NCI-H82 treated with DMSO at 0.1 percent for 48 hours (cell line): ENCODE results near the gene MAP3K9.
A peak's percentile ranks its signal among the peaks of the same experiment; 100 is the strongest.

ENCODE experiments used
- DNase-seq: peaks from one replicate; lab custom pipeline; 2025; ENCODE audit not compliant: unreplicated experiment; lab: John Stamatoyannopoulos, UW

Gene MAP3K9

DNA sequence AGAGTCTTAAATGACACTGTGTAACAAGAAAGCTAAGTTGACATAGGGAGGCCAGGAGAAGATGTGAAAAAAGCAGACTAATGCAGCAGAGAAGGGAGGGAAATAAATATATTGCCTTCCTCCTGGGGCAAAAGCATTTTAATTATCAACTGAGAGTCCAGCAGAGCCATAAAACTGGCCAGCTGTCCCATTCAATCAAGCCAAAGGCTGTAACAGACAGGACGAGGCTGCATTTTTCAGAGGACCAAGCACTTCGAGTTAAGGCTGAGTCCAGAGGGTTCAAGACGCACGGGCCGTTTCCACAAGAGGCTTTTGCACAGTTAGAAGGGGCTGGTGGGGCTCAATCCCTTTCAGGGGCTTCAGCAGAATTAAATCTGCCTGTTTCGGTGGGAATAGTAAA, 20.4 kb downstream of the MAP3K9 start:
- no peak for DNase-seq

DNA sequence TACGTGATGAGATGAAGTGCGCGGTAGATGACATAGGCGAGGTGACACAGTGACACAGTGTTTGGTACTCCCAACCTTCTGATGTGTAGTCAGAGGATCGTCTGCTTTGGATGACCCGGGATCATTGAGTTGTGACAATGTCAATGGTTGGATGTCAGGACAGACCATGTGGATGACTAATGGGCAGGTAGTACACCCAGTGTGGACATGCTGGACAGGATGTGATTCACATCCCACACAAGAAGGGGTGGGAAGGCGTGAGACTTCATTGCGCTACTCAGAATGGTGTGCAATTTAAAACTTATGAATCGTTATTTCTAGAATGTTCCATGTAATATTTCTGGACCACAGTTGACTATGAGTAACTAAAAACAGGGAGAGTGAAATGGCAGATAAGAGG, 23.8 kb downstream of the MAP3K9 start:
- no peak for DNase-seq

DNA sequence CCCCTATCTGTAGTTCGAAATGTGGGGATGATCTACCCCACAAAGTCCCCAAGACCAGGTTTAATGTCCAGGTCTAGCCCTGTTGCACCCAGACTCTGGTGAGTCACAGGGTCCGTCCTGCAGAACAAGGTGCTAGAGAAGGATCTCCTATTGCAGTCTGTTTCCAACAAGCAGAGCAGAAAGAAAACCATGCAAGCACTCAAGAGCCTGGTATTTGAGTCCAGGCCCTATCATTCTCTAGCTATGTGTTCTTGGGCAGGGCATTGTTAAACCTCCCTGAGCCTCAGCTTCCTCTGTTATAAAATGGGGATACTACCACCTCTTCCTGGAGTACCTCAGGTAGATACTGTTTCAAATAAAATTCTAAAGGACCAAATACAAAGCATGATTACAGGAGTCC, 24.4 kb downstream of the MAP3K9 start:
- no peak for DNase-seq

DNA sequence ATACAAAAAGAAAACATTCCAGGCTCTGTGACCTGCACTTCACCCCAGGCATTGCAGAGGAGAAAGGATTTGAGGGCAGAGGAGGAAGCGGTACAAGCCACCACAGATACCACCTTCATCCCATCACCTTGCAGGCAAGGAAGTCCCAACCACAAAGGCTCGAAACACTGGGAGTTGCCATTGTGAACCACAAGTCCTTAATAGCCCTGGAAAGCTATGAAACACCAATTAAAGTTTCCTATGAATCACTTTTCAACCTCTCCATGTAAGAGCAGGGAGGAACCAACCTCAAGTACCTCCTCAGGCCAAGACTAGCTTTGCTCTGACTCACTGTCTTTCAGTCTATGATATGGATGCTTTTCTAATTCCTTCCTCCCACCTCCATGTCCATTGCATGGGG, 27.0 kb downstream of the MAP3K9 start:
- no peak for DNase-seq

DNA sequence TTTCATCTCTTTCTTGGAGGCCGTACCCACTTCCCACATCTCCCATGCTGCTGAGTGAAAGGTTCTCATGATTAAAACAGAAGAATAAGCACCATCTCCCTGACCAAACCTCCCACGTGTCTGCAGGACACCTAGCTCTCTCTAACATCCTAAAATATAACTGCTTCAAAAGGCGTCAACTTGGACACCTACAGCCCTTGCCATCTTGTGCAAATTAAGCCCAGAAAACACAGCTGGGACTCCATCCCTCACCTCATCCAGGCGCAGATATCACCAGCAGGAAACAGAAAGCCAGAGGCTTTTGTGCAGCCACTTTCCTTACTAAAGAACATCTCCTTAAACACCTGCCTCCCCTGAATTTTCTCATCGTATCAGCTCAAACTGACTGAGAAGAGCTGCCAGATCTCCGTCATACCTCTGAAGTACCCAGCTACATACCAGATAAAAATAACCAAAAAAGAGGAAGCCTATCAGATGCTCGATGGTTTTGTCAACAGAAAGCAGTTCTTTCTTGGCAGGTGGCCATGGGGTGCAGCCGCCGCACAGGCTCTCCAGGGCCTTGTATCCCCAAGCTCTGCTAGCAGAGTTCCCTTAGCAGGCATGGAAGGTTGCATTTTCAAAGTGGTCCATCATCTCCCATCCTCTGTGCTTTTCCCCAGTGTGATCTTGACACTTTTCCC, 28.8 kb downstream of the MAP3K9 start:
- no peak for DNase-seq

DNA sequence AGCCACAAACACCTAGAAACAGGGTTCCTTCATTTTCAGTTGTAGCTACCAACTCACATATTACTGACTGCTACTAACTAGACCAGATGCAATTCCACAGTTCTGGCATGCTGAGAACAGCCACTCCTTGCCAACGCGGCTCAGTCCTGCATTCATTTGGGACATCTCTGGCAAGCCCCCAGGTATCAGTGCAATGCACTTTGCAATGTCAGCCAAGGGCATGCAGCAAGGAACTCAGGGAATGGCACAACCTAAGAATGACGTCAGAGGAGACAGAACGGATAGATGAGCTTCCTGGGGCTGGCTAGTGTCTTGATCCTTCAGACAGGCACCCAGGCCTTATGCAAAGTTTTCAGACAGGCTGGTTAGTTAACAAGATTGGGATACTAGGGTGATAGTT, 29.6 kb downstream of the MAP3K9 start:
- DNase-seq: no peak

DNA sequence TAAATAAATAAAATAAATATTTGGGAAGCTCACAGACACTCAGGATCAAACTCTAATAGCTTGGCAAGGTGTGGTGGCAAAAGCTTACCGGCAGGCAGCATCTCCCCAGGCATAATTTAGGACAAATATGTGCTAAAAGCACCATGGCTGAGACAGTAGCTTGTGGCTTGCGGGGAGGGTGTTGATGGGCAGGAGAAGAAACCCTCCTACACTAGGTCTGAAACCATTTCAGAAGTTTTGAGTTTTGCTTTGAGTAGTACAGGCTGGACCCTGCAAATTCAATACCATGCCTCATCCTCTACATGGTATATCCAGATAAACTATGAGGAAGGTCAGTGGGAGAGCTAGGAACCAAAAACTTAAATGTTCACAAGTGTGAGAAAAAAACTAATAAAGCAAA, 33.1 kb downstream of the MAP3K9 start:
- no peak for DNase-seq

DNA sequence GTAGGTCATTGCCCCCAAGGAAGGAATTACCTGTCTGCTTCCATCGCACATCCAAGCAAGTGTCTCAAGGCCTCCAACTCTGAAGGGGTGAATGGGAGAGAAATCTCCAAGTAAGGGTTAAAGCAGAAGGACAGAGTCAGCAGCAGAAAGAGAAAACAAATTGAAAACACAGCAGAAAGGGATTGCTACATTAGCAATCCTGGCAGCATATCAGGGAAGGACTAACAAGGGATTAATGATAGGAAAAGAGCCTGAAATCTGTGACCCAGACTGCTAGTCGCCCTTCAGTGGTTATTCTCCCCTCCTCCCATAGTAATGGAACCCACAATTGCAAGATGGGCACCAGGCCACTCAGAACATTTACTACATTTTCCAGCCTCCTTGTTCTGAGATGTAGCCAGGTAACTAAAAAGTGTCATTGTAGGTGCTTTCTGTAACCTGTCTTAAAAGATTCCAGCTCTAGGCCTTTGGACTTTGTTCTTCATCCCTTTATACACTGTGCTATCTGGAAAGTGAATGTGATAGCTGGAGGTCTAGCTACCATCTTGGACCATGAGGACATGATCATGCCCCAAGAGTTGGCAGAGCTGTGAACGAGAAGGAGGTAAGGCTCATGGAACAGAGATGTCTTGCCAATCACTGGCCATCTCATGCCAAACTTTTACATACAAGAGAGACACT, 36.0 kb downstream of the MAP3K9 start:
- DNase-seq: no peak

DNA sequence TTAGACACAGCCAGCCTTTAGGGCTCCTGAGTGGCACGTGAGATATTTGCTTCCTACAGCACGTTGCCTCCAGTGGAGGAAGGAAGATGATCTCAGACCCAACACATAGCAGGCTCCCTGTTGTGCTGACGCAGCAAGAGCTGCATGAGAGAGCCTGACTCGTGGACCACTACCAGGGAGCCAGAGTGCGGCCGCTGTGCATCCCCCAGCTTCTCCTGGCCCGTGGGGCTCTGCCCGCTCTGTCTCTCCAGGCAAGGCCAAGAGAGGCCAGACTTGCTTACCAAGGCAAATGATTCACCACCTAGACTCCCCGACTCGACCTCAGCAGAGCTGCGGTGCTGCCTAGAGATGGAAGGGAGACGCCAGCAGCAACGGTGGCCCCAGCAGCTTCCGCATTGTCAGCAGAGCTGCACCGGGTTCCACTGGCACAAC, 37.5 kb downstream of the MAP3K9 start:
- no peak for DNase-seq

DNA sequence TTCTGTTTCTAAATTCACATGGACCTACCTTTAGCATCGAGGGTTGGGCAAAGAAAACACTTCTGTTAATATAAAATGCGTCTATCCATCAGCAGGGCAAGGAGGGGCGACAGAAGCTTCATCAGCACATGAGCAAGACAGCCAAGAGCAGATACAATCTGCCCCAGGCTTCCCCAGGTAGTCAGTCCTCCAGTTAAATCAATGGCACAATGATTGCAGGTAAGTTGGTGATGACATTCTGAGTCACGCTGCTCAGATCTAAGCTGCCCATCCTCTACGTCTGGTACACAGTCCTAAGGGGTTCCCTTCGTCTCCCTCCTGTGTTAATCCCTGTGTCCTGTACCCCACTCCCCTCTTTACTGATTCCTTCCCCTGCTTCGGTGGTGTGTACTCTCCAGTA, 38.8 kb downstream of the MAP3K9 start:
- DNase-seq: no peak

DNA sequence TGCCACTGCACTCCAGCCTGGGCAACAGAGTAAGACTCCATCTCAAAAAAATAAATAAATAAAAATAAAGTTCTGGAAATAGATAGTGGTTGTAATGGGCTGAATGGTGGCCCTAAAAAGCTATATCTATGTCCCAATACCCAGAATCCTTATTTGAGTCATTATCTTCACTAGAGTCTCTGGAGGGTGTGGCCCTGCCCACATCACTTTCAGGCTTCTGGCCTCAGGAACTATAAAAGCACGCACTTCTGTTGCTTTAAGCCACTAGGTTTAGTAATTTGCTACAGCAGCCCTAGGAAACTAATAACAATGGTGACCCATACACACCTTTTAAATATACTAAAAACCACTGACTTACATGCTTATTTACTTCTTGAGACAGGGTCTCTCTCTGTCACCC, 49.9 kb downstream of the MAP3K9 start:
- no peak for DNase-seq

DNA sequence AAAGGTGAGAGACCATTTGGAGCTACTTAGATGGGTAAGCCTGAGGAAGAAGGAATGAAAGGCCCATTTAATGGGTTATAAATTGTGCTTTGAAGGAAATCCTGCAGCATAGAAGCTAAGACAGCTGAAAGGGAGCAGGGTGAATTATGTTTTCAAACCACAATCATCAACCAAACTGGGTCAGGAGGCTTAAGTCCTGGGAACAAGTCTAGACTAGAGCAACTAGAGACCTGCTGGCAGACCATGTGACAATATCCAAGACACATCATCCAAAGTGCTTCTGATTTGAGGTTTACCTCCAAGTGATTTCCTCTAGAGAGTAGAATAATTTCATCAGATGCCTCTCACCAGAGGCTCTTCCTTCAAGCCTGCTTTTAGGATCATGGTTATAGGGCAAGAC, 53.7 kb downstream of the MAP3K9 start:
- no peak for DNase-seq

DNA sequence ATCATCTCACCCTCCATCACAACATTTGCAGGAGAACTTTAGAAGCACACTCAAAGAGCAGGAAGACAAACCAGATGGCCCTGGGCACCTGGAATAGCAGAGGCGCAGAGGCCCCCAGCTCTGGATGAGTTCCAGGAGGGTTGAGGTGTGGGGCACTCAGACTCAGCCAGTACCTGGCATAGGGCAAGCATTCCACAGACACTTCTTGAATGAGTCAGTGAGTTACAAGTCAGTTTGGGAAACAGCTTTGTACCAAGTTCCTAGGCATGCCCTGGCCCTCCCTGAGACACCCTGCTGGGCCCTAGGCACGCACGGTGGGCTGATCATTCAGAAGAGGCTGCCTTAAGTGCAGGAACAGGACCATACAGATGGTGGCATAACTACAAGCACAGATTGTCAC, 54.3 kb downstream of the MAP3K9 start:
- no peak for DNase-seq

DNA sequence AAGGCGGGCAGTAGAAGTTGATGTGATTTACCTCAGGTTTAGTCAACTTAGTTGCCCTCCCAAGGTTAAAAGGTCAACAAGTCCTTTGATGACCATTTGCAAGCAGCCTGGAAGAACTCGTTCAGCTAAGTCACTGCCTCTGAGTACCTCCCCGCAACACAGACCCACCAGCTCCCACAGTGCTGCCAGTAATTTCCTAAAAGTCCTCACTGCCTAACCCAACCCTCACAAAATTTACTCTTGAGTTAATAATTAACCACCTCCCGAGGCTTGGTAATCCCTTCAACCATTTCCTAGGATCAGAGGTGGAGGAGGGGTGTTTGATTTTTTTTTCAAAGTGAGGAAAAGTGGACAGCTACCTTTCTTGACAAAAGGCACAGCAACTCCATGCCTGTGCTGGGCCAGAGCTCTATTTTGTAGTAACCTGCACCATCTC, 55.8 kb downstream of the MAP3K9 start:
- no peak for DNase-seq

DNA sequence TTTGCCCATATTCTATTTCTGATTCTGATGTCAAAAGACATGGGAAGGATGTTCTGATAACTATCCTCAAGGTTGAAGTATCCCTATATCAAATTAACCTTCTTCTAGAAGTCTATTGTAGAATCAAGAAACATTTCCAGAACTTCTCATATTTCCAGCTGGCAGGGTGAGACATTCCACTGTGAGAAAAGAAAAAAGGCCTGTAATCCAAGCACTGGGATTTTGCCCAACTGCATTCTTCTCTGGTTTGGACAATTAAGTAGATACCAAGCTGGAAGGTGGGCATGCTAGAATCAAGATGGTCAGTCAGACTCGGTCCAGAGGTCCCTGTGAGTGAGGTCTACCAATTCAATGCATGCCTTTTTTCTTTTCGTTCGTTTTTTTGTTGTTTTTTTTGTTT, 60.9 kb downstream of the MAP3K9 start:
- no peak for DNase-seq

DNA sequence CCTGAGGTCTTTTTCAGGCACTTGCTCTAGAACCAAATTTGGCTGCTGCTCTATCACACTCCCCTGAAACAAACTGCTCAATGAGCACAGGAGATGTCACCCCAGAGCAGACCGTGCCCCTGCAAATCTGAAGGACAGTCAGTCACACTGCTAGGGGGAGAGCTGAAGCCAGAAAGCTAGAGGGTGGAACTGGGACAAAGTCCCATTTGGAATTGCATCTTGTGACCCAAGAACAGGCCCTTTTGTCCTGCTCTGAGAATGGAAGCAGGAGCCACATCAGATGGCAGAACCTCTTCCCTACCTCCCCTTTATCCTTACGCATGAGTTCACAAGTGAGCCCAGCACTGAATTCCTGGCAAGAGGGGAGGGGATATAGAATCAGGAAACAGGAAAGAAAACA, 64.7 kb downstream of the MAP3K9 start:
- DNase-seq: no peak

DNA sequence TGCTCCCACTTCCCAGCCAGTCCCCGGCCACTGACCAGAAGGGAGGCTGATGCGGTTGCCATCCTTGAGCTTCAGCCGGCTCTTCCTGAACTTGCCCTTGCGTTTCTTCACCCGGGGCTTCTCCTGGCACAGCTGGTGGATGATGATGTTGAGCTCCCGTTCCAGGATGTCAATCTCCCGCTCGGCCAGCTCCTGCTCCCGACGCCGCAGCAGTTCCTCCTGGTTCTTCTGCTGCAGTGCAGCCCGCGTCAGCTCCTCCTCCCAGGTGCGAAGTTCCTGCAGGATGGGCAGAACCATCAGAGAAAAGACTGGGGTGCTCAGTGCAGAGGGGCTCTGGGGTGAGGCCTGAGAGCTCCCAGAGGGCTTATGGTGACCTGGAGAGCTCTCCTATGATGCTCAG, 67.0 kb downstream of the MAP3K9 start:
- no peak for DNase-seq

DNA sequence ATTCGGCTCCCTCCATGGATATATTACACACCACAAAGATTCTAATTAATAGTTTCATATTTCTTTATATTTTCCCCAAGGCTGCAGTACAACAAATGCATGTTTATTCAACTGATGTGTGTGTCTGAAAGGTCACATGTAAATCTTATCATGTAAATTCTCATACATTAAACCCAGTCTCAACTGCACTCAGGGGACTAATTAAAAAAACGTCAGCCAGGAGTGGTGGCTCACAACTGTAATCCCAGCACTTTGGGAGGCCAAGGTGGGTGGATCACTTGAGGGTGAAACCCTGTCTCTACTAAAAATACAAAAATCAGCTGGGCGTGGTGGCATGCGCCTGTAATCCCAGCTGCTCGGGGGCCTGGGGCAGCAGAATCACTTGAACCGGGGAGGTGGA, 67.8 kb downstream of the MAP3K9 start:
- DNase-seq: no peak

DNA sequence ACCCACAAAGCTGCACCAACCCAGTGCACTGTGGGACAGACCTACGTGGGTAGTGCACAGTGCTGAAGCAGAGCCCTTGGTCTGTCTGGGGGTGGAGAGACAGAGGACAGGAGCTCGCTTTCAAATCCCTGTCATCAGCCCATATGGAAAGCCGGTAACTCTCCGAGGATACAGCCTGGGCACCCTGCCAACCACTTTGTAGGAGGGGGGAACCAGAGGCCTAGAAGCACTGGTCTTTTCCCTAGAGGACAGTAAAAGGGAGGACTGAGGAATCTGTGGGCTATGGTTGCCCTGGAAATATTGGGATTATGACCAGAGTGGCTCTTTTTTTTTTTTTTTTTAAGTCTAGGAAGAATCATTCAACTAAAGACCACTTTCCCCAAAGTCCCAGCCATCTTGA, 74.3 kb downstream of the MAP3K9 start:
- DNase-seq: peak; percentile 87

DNA sequence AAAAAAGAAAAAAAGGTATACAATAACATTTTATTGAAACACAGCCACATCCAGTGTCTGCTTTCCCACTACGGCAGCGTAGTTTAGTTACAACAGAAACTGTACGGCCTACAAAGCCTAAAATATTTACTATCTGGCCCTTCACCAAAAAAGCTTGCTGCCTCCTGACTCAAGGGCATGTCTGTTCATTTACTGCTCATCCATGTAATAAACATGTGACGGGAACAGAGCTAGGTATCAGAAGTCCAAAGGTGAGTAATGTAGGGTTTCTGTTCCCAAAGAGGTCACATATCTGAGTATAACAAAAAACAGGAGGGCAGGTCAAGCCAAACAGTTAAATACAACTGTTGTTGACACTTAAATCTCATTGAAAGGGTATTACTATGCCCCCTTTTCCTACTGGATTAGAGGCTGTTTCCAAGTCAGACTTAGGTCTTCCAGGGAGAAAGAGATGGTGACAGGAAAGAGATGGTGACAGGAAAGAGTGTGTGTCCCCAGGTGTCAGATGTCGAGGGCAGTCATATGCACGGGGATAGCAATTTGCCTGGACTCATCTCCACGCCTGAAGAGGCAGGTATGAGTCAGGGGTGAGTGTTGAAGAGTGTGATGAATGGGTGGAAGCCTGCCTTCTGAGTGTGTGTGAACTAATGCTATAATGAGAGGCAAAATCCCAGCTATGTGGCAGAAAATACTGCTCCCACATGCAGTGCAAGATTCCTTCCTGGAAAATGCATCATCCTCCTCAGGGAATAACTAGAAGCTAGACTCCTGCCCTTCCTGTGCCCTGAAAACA, 77.7 kb downstream of the MAP3K9 start:
- DNase-seq: no peak

DNA sequence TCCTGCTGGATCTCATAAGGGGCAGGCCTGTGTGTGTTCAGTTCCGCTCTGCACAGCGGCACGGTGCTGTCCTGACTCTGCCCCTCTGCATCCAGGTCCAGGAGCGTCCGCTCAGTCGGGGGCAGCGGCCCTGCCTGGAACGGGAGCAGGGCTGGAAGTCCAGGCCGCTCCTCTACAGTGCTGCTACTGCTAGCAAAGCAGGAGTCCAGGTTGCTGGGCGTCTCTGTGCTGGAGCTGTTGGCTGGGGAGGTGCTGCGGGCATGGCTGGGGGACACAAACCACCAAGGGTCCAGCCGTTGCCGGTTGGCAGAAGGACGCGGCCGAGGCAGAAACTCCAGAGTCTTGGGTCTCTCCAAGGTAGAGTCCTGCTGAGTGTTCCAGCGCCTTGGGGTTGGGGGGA, 78.9 kb downstream of the MAP3K9 start:
- no peak for DNase-seq
